NCI-H774 (cell line): ENCODE results near the gene GIGYF1.
A peak's percentile ranks its signal among the peaks of the same experiment; 100 is the strongest.
"Not testable (repeated sequence)": the region's sequence is repeated elsewhere in the genome, so short reads cannot be mapped to it uniquely, and the experiment has no call there.

Source experiments
- DNase-seq: peaks from one replicate; lab custom pipeline; 2025; lab: John Stamatoyannopoulos, UW

GIGYF1 gene

DNA sequence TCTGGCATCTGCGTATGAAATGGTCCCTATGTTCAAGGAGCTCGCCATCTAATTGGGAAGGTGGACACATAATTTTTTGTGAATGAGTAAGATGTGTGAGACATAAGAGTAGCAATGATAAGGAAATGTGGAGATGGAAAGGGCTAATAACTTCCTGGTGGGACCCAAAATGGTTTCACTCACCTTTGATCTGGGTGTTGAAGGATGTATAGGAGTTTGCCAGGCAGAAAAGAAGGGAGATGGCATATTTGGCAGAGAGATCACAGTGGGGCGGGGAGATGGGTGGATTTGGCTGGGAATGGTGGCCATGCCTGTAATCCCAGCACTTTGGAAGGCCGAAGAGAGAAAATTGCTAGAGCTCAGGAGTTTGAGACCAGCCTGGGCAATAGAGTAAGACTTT, 16.4 kb upstream of the GIGYF1 start:
- no peak for DNase-seq

DNA sequence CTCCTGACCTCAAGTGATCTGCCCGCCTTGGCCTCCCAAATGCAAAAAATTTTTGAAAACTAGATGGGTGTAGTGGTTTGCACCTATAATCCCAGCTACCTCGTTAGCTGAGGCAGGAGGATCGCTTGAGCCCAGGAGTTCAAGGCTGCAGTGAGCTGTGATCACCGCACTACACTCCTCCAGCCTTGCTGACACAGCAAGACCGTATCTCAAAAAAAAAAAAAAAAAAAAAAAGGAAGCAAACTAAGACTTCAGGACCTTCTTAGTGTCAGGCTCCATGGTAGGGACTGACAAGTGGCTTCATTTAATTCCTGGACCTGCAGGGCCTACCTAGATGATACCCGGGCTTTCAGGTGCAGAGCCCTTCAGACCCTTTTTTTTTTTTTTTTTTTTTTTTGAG, 14.3 kb upstream of the GIGYF1 start:
- no peak for DNase-seq

DNA sequence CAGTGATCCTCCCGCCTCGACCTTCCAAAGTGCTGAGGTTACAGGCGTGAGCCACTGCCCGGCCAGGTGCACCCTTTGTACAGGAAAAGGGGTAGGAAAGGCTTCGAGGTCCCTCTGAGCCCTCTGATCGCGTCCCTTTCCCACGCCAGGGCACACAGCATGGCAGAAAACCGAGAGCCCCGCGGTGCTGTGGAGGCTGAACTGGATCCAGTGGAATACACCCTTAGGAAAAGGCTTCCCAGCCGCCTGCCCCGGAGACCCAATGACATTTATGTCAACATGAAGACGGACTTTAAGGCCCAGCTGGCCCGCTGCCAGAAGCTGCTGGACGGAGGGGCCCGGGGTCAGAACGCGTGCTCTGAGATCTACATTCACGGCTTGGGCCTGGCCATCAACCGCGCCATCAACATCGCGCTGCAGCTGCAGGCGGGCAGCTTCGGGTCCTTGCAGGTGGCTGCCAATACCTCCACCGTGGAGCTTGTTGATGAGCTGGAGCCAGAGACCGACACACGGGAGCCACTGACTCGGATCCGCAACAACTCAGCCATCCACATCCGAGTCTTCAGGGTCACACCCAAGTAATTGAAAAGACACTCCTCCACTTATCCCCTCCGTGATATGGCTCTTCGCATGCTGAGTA, 12.7 kb upstream of the GIGYF1 start:
- DNase-seq = no peak

DNA sequence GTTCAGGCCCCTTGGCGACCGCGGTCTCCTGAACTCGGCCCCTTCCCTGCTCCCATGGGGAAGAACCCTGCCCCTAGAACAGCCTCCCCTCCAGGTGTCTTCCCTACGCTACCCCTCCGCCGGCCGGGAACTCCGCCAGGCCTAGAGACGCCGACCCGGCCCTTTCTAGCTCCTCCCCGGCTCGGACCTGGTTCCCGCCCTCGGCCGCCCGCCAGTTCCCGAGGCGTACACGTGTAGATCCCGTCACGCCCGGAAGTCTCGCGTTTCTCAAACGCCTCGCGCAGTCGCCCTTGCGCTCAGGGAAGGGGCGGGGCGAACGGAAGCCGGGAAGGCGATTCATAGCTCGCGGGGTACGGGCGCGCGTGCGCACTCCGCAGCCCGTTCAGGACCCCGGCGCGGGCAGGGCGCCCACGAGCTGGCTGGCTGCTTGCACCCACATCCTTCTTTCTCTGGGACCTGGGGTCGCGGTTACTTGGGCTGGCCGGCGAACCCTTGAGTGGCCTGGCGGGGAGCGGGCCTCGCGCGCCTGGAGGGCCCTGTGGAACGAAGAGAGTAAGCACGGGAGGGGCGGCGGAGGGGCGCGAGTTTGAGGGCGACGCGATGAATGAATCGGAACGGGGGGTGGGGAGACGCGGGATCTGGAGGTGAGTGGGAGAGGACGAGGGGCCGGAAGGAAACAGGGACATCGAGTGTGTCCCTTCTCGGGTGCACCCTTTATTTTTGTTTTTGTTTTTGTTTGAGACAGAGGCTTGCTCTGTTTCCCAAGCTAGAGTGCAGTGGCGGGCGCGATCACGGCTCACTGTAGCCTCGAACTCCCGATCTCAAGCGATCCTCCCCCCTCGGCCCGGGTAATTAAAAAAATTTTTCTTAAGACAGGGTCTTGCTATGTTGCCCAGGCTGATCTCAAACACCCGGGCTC, 12.0 kb upstream of the GIGYF1 start, which contains the start of gene POP7:
Gene POP7, plus strand, starts transcription at position 369 of the 919 bp plus-strand sequence. CDS start 710 bp downstream, outside the sequence.
- peak; percentile 97 for DNase-seq

DNA sequence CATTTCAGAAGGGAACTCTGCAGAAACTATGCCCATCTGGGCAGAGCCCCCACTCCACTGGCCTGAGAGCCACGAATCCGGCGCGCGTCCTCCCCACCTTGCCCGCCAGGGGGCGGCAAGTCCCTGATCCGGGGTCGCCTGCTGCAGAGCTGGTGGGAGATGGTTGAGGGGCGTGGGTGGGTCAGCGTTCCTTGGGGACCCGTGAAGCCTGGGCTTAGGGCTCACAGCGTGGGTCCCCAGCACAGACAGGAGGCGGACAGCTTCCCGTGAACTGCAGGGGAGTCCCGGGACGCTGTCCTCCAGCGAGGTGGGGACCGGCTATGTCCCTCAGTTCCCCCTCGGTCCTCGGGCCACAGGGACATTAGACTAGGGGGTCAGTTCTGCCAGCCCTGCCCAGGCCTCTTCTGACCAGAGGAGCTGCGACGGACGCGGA, 11.3 kb upstream of the GIGYF1 start:
- peak; percentile 53 for DNase-seq

DNA sequence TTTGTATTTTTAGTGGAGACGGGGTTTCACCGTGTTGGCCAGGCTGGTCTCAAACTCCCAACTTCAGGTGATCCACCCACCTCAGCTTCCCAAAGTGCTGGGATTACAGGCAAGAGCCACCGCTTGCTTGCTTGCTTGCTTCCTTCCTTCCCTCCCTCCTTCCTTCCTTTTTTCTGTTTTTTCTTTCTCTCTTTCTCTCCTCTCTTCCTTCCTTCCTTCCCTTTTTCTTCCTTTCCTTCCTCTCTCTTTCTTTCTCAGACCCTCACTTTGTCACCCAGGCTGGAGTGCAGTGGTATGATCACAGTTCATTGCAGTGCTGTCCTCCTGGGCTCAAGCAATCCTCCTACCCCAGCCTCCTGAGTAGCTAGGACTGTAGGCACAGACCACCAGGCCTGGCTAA, 7.0 kb upstream of the GIGYF1 start:
- not testable (repeated sequence) for DNase-seq

DNA sequence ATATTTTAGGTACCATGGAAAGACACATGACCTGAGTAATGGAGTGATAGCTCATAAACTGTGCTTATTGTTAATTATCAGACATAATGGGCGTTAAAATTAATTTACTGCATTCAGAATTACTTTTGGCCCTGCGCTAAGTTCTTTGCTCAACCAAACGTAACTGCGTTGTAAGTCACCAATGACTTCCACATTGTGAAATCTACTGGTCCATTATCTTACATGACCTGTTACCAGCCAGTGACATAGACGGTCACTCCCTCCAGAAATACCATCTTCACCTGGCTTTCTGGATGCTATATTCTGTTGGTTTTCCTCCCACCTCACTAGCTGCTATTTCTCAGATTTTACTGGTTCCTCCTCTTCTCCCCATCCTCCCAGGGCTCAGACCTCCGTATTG, 5.0 kb upstream of the GIGYF1 start:
- no peak for DNase-seq

DNA sequence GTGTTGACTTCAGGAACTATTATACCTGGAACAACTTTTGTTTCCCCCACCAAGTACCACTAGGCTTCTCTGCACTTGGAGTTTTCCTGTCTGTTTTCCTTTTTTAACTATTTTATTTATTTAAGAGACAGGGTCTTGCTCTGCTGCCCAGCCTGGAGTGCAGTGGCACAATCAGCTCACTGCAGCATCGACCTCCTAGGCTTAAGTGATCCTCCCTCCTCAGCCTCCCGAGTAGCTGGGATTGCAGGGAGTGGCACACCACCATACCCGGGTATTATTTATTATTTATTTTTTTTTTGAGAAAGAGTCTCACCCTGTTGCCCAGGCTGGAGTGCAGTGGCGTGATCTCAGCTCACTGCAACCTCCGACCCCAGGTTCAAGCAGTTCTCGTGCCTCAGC, 2.1 kb upstream of the GIGYF1 start:
- DNase-seq = no peak

DNA sequence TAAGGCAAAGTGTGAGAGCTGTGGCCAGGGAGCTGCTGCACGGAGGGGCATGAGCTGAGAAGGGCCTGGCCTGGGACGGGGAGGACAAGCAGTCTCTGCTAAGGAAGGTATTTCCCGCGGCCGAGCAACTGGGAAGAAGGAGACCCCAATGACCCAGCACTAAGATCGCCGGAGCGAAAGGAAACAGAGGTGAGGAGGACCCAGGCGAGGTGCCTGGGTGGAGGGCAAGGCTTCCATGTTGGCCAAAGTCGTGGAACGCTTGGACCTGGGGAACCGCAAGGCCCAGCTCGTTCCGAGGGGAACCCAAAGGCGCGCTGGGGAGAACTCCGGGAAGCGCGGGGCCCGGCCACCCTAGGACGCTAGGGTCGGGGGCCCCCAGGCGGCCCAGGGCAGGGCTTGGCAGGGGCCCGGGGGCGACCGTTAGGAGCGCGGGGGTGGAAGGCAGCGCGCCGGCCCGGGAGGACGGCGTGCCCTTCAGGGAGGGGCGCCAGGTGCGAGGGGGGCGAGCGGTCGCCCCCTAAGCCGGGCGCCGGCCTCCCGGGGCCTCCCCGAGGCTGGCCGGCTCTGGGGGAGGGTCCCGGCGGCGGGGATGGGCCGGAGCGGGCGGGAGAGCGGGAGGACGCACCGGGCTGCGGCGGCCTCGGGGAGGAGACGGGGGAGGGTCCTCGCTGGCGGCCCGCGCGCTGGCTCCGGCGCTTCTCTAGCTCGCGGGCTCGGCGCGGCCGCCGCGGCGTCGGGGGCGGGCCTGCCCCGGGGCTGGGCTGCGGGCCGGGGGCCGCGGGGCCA, 545 bp downstream of the GIGYF1 start:
- no peak for DNase-seq

DNA sequence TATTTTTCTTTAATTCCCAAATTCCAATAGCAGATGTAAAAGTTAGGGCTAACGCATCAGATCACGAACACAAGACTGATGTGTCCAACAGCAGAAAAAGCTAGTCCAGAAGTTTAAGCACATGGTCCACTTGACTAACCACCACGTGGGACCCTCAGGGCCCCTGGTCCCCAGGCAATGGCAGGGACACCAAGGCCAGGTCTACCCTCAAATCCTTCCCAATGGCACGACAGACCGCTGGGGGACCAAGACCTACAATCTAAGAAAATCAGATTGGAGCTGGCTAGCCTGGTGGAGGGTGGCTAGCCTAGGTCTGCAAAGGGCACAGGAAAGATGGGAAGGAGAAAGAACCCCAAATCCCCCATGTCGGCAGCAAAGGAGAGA, 1.5 kb downstream of the GIGYF1 start:
- no peak for DNase-seq

DNA sequence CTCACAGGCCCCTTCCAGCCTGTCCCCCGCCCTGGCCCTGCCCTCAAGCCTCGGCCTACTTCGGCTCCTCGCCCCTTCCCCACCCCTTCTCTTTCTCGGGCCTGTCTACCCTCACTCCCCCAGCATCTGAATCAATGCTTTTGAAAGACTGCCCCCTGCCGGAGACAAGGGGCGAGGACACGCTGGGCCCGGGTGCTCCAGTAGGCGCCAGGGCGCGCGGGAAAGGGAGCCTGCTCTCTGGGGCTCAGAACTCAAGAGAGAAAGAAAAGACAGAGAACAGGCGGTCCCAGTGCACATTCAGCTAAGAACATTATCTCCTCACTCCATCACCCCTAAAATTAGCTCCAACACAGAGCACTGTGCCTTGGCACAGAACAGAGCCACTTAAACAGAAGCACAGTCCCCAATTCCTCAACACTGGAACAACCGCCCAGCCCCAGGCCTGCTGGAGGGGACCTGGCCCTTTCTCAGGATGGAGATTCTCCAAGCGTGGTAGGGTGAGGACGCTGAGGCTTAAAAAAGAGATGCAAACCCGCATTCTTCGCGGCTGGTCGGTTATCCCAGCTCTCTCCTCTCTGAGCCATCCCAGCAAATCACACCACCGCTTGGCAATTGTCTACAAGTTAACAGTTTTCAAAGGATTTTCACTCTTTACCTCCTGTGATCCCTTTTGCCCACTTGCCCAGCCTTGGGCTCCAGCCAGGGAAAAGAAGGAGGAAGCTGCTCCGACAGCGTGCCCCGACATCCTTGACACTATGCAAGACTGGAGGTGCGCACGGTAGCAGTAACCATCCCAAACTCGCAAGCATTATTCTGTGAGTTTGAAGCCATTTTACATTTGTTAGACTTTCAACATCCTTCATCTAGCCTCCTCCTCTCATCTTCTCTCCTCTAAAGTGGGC, 2.1 kb downstream of the GIGYF1 start:
- peak; percentile 32 for DNase-seq

DNA sequence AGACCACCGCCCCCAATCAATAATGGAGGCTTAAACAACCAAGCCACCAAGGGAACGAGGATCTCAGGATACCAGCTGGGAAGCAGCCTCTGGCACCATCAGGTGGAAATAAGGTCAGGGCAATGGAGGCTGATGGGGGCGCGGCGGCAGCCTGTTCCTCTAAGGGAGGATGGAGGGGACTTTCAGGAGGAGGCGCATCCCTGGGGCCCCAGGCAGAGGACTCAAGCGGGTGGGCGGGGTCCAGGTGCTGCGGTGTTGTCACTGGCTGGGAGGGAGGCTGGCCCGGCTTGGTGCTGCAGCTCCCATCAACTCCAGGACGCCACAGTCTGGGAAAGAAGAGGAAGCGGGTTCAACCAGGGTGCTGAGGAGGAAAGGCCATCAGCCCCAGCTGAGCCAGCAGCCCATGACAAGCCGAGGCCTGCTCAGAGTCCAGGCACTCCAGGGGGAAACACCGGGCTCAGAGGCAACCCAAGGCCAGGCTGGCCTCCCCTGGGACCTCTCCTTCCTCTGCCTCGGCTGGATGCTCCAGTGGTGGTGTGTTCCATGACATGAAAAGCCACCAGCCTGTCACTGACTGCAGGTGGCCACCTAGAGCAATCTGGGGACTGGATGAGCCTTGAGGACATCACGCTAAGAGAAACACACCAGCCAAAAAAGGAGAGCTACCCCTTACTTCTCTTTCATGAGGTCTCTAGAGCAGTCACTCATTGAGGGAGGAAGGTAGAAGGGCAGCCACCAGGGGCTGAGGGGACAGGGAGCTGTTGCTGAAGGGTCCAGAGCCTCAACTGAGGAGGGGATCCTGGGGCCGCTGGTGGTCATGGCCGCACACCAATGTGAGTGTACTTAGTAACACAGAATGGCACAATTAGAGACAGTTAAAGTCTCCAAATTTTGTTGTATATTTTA, 4.6 kb downstream of the GIGYF1 start:
- DNase-seq = no peak

DNA sequence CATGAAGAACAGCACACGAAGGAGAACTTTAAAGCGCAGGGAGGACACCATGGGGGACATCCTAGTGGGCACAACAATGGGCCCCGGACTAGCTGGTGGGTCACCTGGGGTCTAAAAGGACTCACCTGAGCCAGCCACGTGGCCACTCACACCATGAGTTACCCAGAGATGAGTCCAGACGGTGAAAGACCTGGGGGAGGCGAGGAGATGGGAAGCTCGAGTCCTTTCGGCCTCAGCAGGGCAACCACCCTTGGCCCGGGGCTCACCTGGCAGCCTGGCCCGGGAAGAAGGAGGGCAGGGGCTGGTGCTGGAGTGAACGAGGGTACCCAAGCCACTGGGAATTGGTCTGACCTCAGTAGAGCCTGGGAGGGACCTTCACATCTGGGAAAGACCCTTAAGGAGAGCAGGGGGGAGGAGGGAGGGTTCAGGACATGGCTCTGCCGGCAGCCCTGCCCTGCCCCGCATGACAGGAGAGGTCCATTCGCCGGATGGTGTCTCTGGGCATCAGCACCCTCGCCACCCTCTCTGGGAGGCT, 5.7 kb downstream of the GIGYF1 start:
- DNase-seq = no peak

DNA sequence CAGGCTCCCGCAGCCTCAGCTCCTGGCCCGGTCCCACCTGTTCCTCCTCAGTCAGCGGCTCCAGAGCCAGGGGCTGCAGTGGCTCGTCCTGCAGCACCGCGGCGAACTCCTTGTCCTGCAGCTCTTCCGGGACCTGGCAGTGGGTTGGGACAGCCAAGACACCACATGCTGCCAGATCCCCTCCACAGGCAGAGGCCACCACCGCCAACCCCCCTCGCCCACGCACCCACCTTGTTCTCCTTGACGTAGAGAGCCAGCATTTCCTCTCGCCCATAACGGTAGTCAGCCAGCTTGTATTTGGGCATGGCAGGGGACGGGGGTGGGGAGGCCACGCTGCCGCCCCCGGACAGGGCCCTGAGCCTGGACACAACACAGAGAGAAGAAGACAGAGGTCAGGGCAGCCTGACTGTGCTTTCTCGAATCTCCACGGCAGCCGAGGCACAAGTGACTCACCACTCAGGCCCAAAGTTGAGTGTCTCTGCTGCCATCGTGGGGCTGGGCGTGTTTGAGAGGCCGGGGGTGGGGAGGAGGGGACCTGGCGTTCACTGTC, 6.2 kb downstream of the GIGYF1 start:
- no peak for DNase-seq

DNA sequence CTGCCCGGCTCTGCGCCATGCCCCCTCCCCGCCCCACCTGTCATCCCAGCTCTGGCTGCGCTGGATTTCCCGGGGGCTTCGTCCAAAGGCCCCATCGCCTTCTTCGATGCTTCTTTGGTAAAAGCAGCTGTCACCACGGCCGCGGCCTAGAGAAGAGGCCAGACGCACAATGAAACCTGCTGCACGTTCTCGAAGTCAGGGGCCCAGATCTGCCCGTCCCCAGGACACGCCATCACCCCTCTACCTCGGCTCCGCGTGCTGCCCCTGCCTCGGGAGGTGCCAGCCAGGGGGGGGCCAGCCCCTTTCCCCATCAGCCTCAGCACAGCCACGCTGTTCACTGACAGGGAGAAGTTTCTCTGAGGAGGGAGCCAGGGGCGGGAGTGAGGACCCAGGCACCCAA, 6.8 kb downstream of the GIGYF1 start:
- DNase-seq = no peak

DNA sequence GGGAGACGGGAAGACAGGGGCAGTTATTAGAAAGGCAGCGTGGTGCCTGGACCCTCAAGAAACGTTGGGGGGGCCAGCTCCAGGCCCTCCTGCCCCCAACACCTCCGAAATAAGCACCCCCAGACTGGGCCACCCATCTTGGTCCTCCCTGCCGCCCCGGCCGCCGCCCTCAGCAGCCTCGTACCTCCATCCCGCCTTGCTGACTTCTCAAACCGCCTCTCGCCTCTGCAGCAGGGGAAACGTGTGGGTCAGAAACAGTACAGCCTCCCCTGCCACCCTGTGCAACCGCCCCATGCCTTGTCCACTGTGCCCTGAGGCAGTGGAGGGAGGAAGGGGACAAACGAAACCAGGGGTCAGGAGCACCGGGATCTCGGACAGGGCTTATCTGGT, 7.2 kb downstream of the GIGYF1 start:
- DNase-seq = no peak

DNA sequence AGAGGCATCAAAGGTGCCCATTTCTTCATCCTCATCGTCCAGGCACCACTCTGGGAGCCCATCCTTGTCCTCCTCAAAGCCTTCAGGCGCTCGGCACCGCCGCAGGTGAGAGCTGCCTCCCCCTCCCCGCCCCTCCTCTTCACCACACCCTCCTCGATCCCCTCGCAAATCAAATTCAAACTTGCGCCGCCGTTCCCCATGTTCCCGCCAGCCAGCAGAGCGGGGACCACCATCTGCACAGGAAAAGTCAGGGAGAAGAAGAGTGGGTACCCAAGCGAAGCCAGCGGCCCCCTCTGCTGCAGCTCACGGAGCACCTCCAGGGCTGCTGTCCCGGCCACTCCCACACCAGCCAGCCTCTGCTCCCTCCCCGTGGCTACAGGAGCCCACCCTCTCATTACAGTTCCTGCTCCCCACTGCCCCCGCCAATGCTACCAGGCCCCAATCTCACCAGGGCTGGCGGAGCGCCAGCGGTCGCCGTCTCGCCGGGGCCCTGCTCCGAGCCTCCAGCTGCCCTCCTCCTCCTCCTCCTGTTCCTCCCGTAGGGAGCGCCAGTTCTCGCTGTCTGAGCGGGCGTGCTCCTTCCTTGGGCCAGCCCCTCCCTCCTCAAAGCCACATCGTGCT, 7.7 kb downstream of the GIGYF1 start:
- no peak for DNase-seq

DNA sequence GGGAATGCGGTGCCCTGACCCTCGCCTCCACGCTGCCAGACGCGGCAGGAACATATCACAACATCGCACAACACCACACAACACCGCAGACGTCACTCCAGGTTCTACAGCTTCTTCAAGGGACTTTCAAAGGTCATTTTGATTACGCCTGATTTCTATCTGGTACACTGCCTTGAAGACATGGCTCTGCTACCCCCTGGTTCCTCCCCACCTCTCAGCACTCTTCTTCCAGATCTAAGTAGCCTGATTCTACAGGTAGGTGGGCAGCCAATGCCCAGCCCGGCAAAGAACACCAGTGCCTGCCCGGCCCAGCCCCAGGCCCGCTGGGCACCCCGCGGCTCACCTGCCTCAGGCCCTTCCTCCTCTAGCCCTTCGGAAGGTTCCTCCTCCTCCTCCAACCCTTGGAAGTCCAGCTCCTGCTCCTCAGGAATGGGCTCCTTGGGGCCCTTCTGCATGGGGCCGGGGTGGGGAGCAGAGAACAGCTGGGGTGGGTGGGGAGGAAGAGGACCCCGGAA, 8.4 kb downstream of the GIGYF1 start:
- no peak for DNase-seq

DNA sequence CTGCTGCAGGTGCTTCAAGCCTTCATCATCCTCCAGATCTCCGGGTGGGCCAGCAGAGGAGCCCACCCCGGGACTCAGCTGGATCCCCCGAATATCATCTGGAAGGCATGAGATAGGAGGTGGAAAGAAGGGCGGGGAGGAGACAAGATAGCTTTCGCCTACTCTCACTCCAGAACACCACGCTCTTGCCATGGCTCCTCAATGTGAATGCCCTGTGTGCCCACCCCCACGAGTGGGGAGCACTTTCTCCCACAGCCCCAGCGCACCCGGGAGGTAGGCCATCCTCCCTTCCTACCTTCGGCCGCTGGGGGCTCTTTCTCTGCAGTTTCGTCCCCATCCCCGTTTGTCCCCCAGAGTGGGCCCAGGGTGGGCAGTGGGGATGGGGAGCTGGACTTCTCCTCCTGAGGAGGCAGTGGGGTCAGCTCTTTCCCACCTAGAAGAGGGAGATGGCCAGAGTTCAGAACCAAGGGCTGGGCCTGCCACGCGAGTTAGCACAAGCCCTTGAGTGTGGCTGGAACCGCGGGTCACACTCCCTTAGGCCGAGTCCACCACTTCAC, 8.9 kb downstream of the GIGYF1 start:
- DNase-seq = no peak
